ENCODE measurements around the gene GUSB.

The GUSB gene

GRCh38 chr7:65938336-65938895, 43.6 kb downstream of the GUSB start:
- in situ Hi-C loops (cut with MboI; ENCODE audit: low sequenced_read_pairs), result no loop called here

GRCh38 chr7:65937296-65937695, 44.7 kb downstream of the GUSB start:
- in situ Hi-C loops (cut with MboI; ENCODE audit: low sequenced_read_pairs), result no loop called here

GRCh38 chr7:65931685-65932084, 50.3 kb downstream of the GUSB start:
- in situ Hi-C loops (cut with MboI; ENCODE audit: low sequenced_read_pairs), result no loop called here

- in situ Hi-C loops (cut with MboI; ENCODE audit: low sequenced_read_pairs), result no loop called here
These were observed 54.2 kb downstream of the GUSB start for GRCh38 chr7:65927489-65928448.

- in situ Hi-C loops (cut with MboI; ENCODE audit: low sequenced_read_pairs), result no loop called here
These were observed 55.4 kb downstream of the GUSB start for GRCh38 chr7:65926588-65926987.

- in situ Hi-C loops (cut with MboI; ENCODE audit: low sequenced_read_pairs), result no loop called here
These were observed 57.0 kb downstream of the GUSB start for GRCh38 chr7:65925040-65925439.

GRCh38 chr7:65924193-65924592, 57.8 kb downstream of the GUSB start:
- in situ Hi-C loops (cut with MboI; ENCODE audit: low sequenced_read_pairs), result no loop called here

GRCh38 chr7:65923316-65923715, 58.7 kb downstream of the GUSB start:
- in situ Hi-C loops (cut with MboI; ENCODE audit: low sequenced_read_pairs), result no loop called here

- in situ Hi-C loops (cut with MboI; ENCODE audit: low sequenced_read_pairs), result no loop called here
These were observed 65.9 kb downstream of the GUSB start for GRCh38 chr7:65915921-65916657.

- in situ Hi-C loops (cut with MboI; ENCODE audit: low sequenced_read_pairs), result no loop called here
These were observed 69.8 kb downstream of the GUSB start for GRCh38 chr7:65912237-65912636.

All from HL-60/S4 treated with retinoic acid at 250 ng/mL for 4 days and 3 days (cell line).